HCT116 (cell line): ENCODE results near the gene FGF3. TPM values are rescaled to one million over a fixed set of nuclear protein-coding genes. Genes with fewer than 3 reads are reported as not detected.

ENCODE experiments used
- ATAC-seq: fragments of 200-7000 bp; cut with Tn5 transposase; 2 replicates; pipeline ENCODE4 v1.9.1; 2020; ENCODE audit warnings: mild to moderate bottlenecking, moderate library complexity
- BruUV-seq: library from RNA; stranded (reverse); fragments of 400-500 nt; replicated peaks from 2 replicates; lab custom pipeline; 2021; lab: Mats Ljungman, UMichigan
- CTCF ChIA-PET: fragments of 300-600 bp; sonication (Branson Sonifier 250); formaldehyde crosslinking; loops from one replicate; lab custom pipeline; 2021; ENCODE audit warnings: antibody characterized with exemption; lab: Charles Lee
- POLR2A ChIA-PET: fragments of 300-600, 350-600 bp; sonication (Branson Sonifier 250); formaldehyde crosslinking; loops from one replicate; lab custom pipeline; 2021; ENCODE audit warnings: antibody characterized with exemption; lab: Charles Lee
- RAD21 ChIA-PET, 2 experiments: fragments of 300-600 bp; sonication (Branson Sonifier 250); formaldehyde crosslinking; loops; one replicate each; lab custom pipeline; 2023; ENCODE audit warnings: low total read pairs in 2 of 2; ENCODE audit not compliant: uncharacterized antibody in 2 of 2, unreplicated experiment in 2 of 2, low non-redundant PET in 1 of 2; lab: Charles Lee
- DNase-seq: peaks from one replicate; pipeline ENCODE4 v3.0.0-alpha.2; 2010; ENCODE audit warnings: low read depth, low spot score
- H2AFZ ChIP-seq: fragments of 200-600 bp; shearing (Covaris generic), sonication (generic); 2 replicates; pipeline ENCODE4 v1.6.1; 2017; ENCODE audit warnings: low read depth, mixed run types, mixed read lengths, antibody characterized with exemption, low read length; ENCODE audit not compliant: poor library complexity, severe bottlenecking
- H3K27ac ChIP-seq: 2 replicates; pipeline ENCODE4 v1.5.1; 2012; ENCODE audit warnings: low read depth, low read length
- H3K27me3 ChIP-seq: fragments of 200-600 bp; sonication (generic); 2 replicates; pipeline ENCODE4 v1.6.1; 2016; ENCODE audit warnings: mixed run types, low read length, mixed read lengths; ENCODE audit not compliant: insufficient read depth
- H3K36me3 ChIP-seq, 2 experiments: fragments of 200-500 bp in 1 of 2; fragments of 200-600 bp in 1 of 2; sonication (Bioruptor generic) in 1 of 2; sonication (generic) in 1 of 2; 2 replicates each; pipeline versions ENCODE4 v1.5.1 to v1.6.1; 2014 to 2016; ENCODE audit warnings: low read length in 2 of 2, inconsistent platforms in 1 of 2, mixed read lengths in 1 of 2, mixed run types in 1 of 2; ENCODE audit not compliant: insufficient read depth in 2 of 2, control insufficient read depth in 1 of 2
- H3K4me1 ChIP-seq, 2 experiments: fragments of 200-600 bp in 1 of 2; sonication (generic) in 1 of 2; 2 replicates each; pipeline versions ENCODE4 v1.5.1 to v1.6.1; 2012 to 2017; ENCODE audit warnings: low read length in 2 of 2, inconsistent platforms in 1 of 2, mild to moderate bottlenecking in 1 of 2, mixed read lengths in 1 of 2, mixed run types in 1 of 2, moderate library complexity in 1 of 2; ENCODE audit not compliant: insufficient read depth in 2 of 2, control insufficient read depth in 1 of 2
- H3K4me2 ChIP-seq: fragments of 200-600 bp; sonication (generic); 2 replicates; pipeline ENCODE4 v1.6.1; 2017; ENCODE audit warnings: mixed run types, low read length, mixed read lengths
- H3K4me3 ChIP-seq, 2 experiments: fragments of 200-600 bp in 1 of 2; sonication (generic) in 1 of 2; replicated peaks in 1 of 2; 2 replicates each; pipeline ENCODE4 v1.5.1; 2011 to 2016; ENCODE audit warnings: low read length in 2 of 2, control low read depth in 1 of 2, low read depth in 1 of 2, mild to moderate bottlenecking in 1 of 2, mixed read lengths in 1 of 2, mixed run types in 1 of 2
- H3K79me2 ChIP-seq: fragments of 200-600 bp; sonication (generic); 2 replicates; pipeline ENCODE4 v1.6.1; 2017; ENCODE audit warnings: mild to moderate bottlenecking, mixed run types, low read length, moderate library complexity, mixed read lengths; ENCODE audit not compliant: insufficient read depth
- H3K9ac ChIP-seq: fragments of 200-600 bp; sonication (generic); 2 replicates; pipeline ENCODE4 v1.6.1; 2016; ENCODE audit warnings: low read length, mixed read lengths
- H3K9me2 ChIP-seq: fragments of 200-600 bp; sonication (generic), shearing (Covaris generic); 2 replicates; pipeline ENCODE4 v1.6.1; 2017; ENCODE audit warnings: mixed run types, mild to moderate bottlenecking, moderate library complexity; ENCODE audit not compliant: insufficient read depth
- H3K9me3 ChIP-seq, 2 experiments: fragments of 200-500 bp in 1 of 2; fragments of 200-600 bp in 1 of 2; sonication (Bioruptor generic) in 1 of 2; sonication (generic) in 1 of 2; 2 replicates each; pipeline ENCODE4 v1.6.1; 2014 to 2017; ENCODE audit warnings: low read length in 2 of 2, mixed read lengths in 2 of 2, inconsistent platforms in 1 of 2, low read depth in 1 of 2, mild to moderate bottlenecking in 1 of 2, mixed run types in 1 of 2, moderate library complexity in 1 of 2; ENCODE audit not compliant: control insufficient read depth in 1 of 2, insufficient read depth in 1 of 2
- H4K20me1 ChIP-seq: fragments of 200-600 bp; sonication (generic), shearing (Covaris generic); 2 replicates; pipeline ENCODE4 v1.6.1; 2017; ENCODE audit warnings: mixed run types, mild to moderate bottlenecking, moderate library complexity; ENCODE audit not compliant: insufficient read depth
- ATF3 ChIP-seq: IDR thresholded peaks from 2 replicates; pipeline ENCODE4 v1.6.1; 2012
- CBX3 ChIP-seq: IDR thresholded peaks from 2 replicates; pipeline ENCODE4 v1.6.1; 2012; ENCODE audit warnings: low read depth
- CEBPB ChIP-seq: IDR thresholded peaks from 2 replicates; pipeline ENCODE4 v1.6.1; 2012; ENCODE audit warnings: low read depth
- EGR1 ChIP-seq: IDR thresholded peaks from 2 replicates; pipeline ENCODE4 v1.6.1; 2012; ENCODE audit warnings: low read depth
- ELF1 ChIP-seq: IDR thresholded peaks from 2 replicates; pipeline ENCODE4 v1.6.1; 2012; ENCODE audit warnings: low read depth, borderline replicate concordance
- EZH2 ChIP-seq: fragments of 200-600 bp; sonication (generic); IDR thresholded peaks from 2 replicates; pipeline ENCODE4 v1.6.1; 2017; ENCODE audit warnings: antibody characterized with exemption, mixed run types
- EZH2phosphoT487 ChIP-seq: fragments of 200-600 bp; IDR thresholded peaks from 2 replicates; pipeline ENCODE4 v1.6.1; 2018; ENCODE audit warnings: antibody characterized with exemption, borderline replicate concordance
- FOSL1 ChIP-seq: IDR thresholded peaks from 2 replicates; pipeline ENCODE4 v1.6.1; 2012; ENCODE audit warnings: low read depth
- JUND ChIP-seq: IDR thresholded peaks from 2 replicates; pipeline ENCODE4 v1.6.1; 2012
- RAD21 ChIP-seq: IDR thresholded peaks from 2 replicates; pipeline ENCODE4 v1.6.1; 2012; ENCODE audit warnings: low read depth, mild to moderate bottlenecking
- REST ChIP-seq: IDR thresholded peaks from 2 replicates; pipeline ENCODE4 v1.6.1; 2012; ENCODE audit warnings: low read depth
- SRF ChIP-seq: IDR thresholded peaks from 2 replicates; pipeline ENCODE4 v1.6.1; 2012; ENCODE audit warnings: low read depth
- TCF7L2 ChIP-seq: IDR thresholded peaks from 2 replicates; pipeline ENCODE4 v1.7.0; 2011; ENCODE audit warnings: borderline replicate concordance, inconsistent platforms; ENCODE audit not compliant: insufficient read depth, insufficient read length; ENCODE audit errors: extremely low read depth
- YY1 ChIP-seq: IDR thresholded peaks from 2 replicates; pipeline ENCODE4 v1.6.1; 2011; ENCODE audit warnings: low read length, low read depth, moderate library complexity, mild to moderate bottlenecking; ENCODE audit not compliant: insufficient replicate concordance; ENCODE audit errors: extremely low read depth
- ZNF274 ChIP-seq: fragments of 200-500 bp; sonication (Bioruptor generic); IDR thresholded peaks from 2 replicates; pipeline ENCODE4 v1.6.1; 2014; ENCODE audit warnings: mild to moderate bottlenecking, low read depth, low read length, inconsistent platforms
- intact Hi-C: fragments of 100-400 bp; cut with micrococcal nuclease; formaldehyde crosslinking; loops from 2 replicates; pipeline ENCODE4 v1.10.0; 2022
- total RNA-seq: library from RNA; stranded (reverse); gene quantifications from one replicate; pipeline ENCODE4 v1.2.1, GENCODE V29; 2021; ENCODE audit not compliant: unreplicated experiment
- TF ChIP-seq, protein P1 (sequence below), 3 experiments: fragments of 200-600 bp in 1 of 3; sonication (generic) in 1 of 3; IDR thresholded peaks in 2 of 3; conservative IDR thresholded peaks in 1 of 3; 2 replicates each; pipeline ENCODE4 v1.5.1; 2012 to 2017; ENCODE audit warnings: low read depth in 2 of 3, low read length in 2 of 3, antibody characterized with exemption in 1 of 3, borderline replicate concordance in 1 of 3, control low read depth in 1 of 3, mild to moderate bottlenecking in 1 of 3, mixed read lengths in 1 of 3, mixed run types in 1 of 3, moderate library complexity in 1 of 3; ENCODE audit not compliant: insufficient read depth in 1 of 3
- TF ChIP-seq, protein P2 (sequence below): IDR thresholded peaks from 2 replicates; pipeline ENCODE4 v1.6.1; 2011; ENCODE audit warnings: mild to moderate bottlenecking, low read length, moderate library complexity; ENCODE audit not compliant: insufficient replicate concordance; ENCODE audit errors: extremely low read depth
- TF ChIP-seq, protein P3 (sequence below): IDR thresholded peaks from 2 replicates; pipeline ENCODE4 v1.6.1; 2012

The FGF3 gene
- total RNA-seq, 1 experiment from 2014 or later, result not detected

GRCh38 chr11:69834811-69835800 lies 15.9 kb upstream of the FGF3 start:
- POLR2A ChIA-PET, result no interaction called here
- CTCF ChIA-PET, result no interaction called here
- ATAC-seq, result no peak
- RAD21 ChIA-PET, result no interaction called here
- TF ChIP-seq RAD21 (no peak), TCF7L2 (no peak), YY1 (no peak), ZNF274 (no peak), EZH2phosphoT487 (no peak), SRF (no peak), EZH2 (no peak), ATF3 (no peak), JUND (no peak), CEBPB (no peak), FOSL1 (no peak), CBX3 (no peak), ELF1 (no peak), EGR1 (no peak), REST (no peak)
- TF ChIP-seq, protein P1, sequence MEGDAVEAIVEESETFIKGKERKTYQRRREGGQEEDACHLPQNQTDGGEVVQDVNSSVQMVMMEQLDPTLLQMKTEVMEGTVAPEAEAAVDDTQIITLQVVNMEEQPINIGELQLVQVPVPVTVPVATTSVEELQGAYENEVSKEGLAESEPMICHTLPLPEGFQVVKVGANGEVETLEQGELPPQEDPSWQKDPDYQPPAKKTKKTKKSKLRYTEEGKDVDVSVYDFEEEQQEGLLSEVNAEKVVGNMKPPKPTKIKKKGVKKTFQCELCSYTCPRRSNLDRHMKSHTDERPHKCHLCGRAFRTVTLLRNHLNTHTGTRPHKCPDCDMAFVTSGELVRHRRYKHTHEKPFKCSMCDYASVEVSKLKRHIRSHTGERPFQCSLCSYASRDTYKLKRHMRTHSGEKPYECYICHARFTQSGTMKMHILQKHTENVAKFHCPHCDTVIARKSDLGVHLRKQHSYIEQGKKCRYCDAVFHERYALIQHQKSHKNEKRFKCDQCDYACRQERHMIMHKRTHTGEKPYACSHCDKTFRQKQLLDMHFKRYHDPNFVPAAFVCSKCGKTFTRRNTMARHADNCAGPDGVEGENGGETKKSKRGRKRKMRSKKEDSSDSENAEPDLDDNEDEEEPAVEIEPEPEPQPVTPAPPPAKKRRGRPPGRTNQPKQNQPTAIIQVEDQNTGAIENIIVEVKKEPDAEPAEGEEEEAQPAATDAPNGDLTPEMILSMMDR (IDR thresholded peaks at IDR 0.05 in 2 of 3, conservative IDR thresholded peaks at IDR 0.05 in 1 of 3; ENCODE audit: borderline replicate concordance in 1 of 3, insufficient read depth in 1 of 3, low read depth in 2 of 3, low read length in 2 of 3), result no peak
- TF ChIP-seq, protein P2, sequence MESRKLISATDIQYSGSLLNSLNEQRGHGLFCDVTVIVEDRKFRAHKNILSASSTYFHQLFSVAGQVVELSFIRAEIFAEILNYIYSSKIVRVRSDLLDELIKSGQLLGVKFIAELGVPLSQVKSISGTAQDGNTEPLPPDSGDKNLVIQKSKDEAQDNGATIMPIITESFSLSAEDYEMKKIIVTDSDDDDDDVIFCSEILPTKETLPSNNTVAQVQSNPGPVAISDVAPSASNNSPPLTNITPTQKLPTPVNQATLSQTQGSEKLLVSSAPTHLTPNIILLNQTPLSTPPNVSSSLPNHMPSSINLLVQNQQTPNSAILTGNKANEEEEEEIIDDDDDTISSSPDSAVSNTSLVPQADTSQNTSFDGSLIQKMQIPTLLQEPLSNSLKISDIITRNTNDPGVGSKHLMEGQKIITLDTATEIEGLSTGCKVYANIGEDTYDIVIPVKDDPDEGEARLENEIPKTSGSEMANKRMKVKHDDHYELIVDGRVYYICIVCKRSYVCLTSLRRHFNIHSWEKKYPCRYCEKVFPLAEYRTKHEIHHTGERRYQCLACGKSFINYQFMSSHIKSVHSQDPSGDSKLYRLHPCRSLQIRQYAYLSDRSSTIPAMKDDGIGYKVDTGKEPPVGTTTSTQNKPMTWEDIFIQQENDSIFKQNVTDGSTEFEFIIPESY, result no peak
- TF ChIP-seq, protein P3, sequence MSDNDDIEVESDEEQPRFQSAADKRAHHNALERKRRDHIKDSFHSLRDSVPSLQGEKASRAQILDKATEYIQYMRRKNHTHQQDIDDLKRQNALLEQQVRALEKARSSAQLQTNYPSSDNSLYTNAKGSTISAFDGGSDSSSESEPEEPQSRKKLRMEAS, result no peak
- TF ChIP-seq, all 23 proteins: peak for 0
- H3K4me2 ChIP-seq, result no peak overlapping the region
- no peak overlapping the region for H3K9ac ChIP-seq
- H3K27ac ChIP-seq, result no peak overlapping the region
- no TSS peak for BruUV-seq
- no peaks in the 10 kb centered on the region for H3K27me3 ChIP-seq
- H3K79me2 ChIP-seq, result no peaks in the 10 kb centered on the region
- H3K36me3 ChIP-seq, result no peaks in the 10 kb centered on the region
- no peak overlapping the region for H3K4me3 ChIP-seq
- H3K4me1 ChIP-seq, result peaks cover 4 to 7% of the 10 kb centered on the region in 2 experiments
- no peaks in the 10 kb centered on the region for H4K20me1 ChIP-seq
- no peak for DNase-seq
- no peaks in the 10 kb centered on the region for H3K9me3 ChIP-seq
- no peaks in the 10 kb centered on the region for H3K9me2 ChIP-seq
- intact Hi-C loops, result no loop called here
- no peak overlapping the region for H2AFZ ChIP-seq
